ENCODE measurements around the gene TMEM176B.

Gene TMEM176B

GRCh38 chr7:150799741-150800580 lies at the start of gene TMEM176B:
Gene TMEM176B (minus strand): TSS chr7:150800364. CDS start chr7:150796569, 3,795 bp downstream.
- DNase-seq: peak in 1 of 2 donors; percentile 6

- no peak for DNase-seq
Observed at GRCh38 chr7:150849204-150849775, 49.1 kb upstream of the TMEM176B start.

GRCh38 chr7:150848561-150849115 lies 48.5 kb upstream of the TMEM176B start:
- DNase-seq: no peak

GRCh38 chr7:150848111-150848510 lies 47.9 kb upstream of the TMEM176B start:
- DNase-seq: no peak

- no peak for DNase-seq
Observed at GRCh38 chr7:150847536-150847935, 47.4 kb upstream of the TMEM176B start.

- DNase-seq: no peak
Observed at GRCh38 chr7:150846291-150847115, 46.3 kb upstream of the TMEM176B start.

GRCh38 chr7:150845421-150845861 lies 45.3 kb upstream of the TMEM176B start:
- DNase-seq: no peak

GRCh38 chr7:150842716-150843115 lies 42.6 kb upstream of the TMEM176B start:
- DNase-seq: no peak

GRCh38 chr7:150842018-150842417 lies 41.9 kb upstream of the TMEM176B start:
- DNase-seq: no peak

GRCh38 chr7:150838965-150839650 lies 38.9 kb upstream of the TMEM176B start:
- no peak for DNase-seq

- DNase-seq: no peak
Observed at GRCh38 chr7:150835702-150836280, 35.6 kb upstream of the TMEM176B start.

- DNase-seq: no peak
Observed at GRCh38 chr7:150835019-150835418, 34.9 kb upstream of the TMEM176B start.

GRCh38 chr7:150831851-150832250 lies 31.7 kb upstream of the TMEM176B start:
- DNase-seq: no peak

- DNase-seq: no peak
Observed at GRCh38 chr7:150830937-150831336, 30.8 kb upstream of the TMEM176B start.

- no peak for DNase-seq
Observed at GRCh38 chr7:150829426-150829825, 29.3 kb upstream of the TMEM176B start.

GRCh38 chr7:150828384-150828783 lies 28.2 kb upstream of the TMEM176B start:
- no peak for DNase-seq

- no peak for DNase-seq
Observed at GRCh38 chr7:150826061-150826849, 26.1 kb upstream of the TMEM176B start.

- no peak for DNase-seq
Observed at GRCh38 chr7:150824379-150825177, 24.4 kb upstream of the TMEM176B start.

- DNase-seq: no peak
Observed at GRCh38 chr7:150823484-150824126, 23.4 kb upstream of the TMEM176B start.

- DNase-seq: no peak
Observed at GRCh38 chr7:150823043-150823442, 22.9 kb upstream of the TMEM176B start.
